ENCODE data around the gene RASGRP4.

DNA sequence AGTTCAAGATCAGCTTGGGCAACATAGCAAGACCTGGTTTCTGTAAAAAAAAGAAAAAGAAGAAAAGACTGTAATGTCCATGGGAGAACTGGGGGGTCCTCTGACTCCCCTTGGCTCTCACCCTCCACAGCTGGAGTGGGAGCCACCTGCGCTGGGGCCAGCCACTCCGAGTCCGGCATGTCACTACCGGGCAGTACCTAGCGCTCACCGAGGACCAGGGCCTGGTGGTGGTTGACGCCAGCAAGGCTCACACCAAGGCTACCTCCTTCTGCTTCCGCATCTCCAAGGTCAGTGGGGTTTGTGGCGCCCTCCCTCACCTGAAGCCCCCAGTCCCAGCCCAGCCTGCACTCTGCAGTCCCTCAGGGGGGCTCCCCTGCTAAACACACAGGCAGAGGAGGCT lies 22.2 kb upstream of the RASGRP4 start:
- TF ChIP-seq, protein P1, sequence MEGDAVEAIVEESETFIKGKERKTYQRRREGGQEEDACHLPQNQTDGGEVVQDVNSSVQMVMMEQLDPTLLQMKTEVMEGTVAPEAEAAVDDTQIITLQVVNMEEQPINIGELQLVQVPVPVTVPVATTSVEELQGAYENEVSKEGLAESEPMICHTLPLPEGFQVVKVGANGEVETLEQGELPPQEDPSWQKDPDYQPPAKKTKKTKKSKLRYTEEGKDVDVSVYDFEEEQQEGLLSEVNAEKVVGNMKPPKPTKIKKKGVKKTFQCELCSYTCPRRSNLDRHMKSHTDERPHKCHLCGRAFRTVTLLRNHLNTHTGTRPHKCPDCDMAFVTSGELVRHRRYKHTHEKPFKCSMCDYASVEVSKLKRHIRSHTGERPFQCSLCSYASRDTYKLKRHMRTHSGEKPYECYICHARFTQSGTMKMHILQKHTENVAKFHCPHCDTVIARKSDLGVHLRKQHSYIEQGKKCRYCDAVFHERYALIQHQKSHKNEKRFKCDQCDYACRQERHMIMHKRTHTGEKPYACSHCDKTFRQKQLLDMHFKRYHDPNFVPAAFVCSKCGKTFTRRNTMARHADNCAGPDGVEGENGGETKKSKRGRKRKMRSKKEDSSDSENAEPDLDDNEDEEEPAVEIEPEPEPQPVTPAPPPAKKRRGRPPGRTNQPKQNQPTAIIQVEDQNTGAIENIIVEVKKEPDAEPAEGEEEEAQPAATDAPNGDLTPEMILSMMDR (conservative IDR thresholded peaks at IDR 0.05): no peak
- no peak for TF ChIP-seq ZFX (IDR thresholded peaks at IDR 0.05)

All from C4-2B (cell line).